ENCODE data around the gene TMEM139.

Gene TMEM139

GRCh38 chr7:143250822-143251221, 33.9 kb upstream of the TMEM139 start:
- Histone ChIP-seq H3K9me3 (no peaks in the 10 kb centered on the region), H3K36me3 (no peaks in the 10 kb centered on the region), H3K4me1 (ENCODE audit: control insufficient read depth in 1 of 2, insufficient read depth in 1 of 2, low read depth in 1 of 2, low read length in 1 of 2) (peaks cover 15 to 33% of the 10 kb centered on the region in 2 experiments), H3K4me3 (ENCODE audit: low read depth in 1 of 2, low read length in 1 of 2) (no peak overlapping the region), H3K27ac (no peak overlapping the region), H3K27me3 (no peaks in the 10 kb centered on the region)
- no peak for TF ChIP-seq CTCF (IDR thresholded peaks at IDR 0.05)

GRCh38 chr7:143252006-143252405, 32.8 kb upstream of the TMEM139 start:
- Histone ChIP-seq H3K36me3 (no peaks in the 10 kb centered on the region), H3K27ac (no peak overlapping the region), H3K27me3 (no peaks in the 10 kb centered on the region), H3K4me1 (ENCODE audit: control insufficient read depth in 1 of 2, insufficient read depth in 1 of 2, low read depth in 1 of 2, low read length in 1 of 2) (peaks cover 9 to 27% of the 10 kb centered on the region in 2 experiments), H3K9me3 (no peaks in the 10 kb centered on the region), H3K4me3 (ENCODE audit: low read depth in 1 of 2, low read length in 1 of 2) (no peak overlapping the region)
- no peak for TF ChIP-seq CTCF (IDR thresholded peaks at IDR 0.05)

- Histone ChIP-seq H3K4me1 (ENCODE audit: control insufficient read depth in 1 of 2, insufficient read depth in 1 of 2, low read depth in 1 of 2, low read length in 1 of 2) (peaks cover 0 to 9% of the 10 kb centered on the region in 2 experiments), H3K4me3 (ENCODE audit: low read depth in 1 of 2, low read length in 1 of 2) (no peak overlapping the region), H3K27ac (no peak overlapping the region), H3K9me3 (no peaks in the 10 kb centered on the region), H3K27me3 (no peaks in the 10 kb centered on the region), H3K36me3 (no peaks in the 10 kb centered on the region)
- no peak for TF ChIP-seq CTCF (IDR thresholded peaks at IDR 0.05)
Measured at GRCh38 chr7:143255564-143255963, 29.2 kb upstream of the TMEM139 start.

DNA sequence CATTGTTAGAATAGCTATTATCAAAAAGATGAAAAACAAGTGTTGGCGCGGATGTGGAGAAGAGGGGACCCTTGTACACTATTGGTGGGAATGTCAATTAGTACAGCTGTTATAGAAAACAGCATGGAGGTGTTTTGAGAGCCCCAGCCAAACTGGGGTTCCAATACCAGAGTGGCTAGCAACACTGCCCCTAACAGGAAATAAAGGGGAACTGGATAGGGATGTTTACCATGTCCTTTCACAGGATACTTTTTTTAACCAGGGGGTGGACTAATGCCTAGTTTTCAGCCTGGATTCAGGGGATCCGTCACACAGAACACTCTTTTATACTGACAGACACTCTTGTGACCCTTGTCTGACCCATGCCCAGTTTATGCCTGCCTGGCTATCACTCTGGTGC, 28.4 kb upstream of the TMEM139 start:
- Histone ChIP-seq H3K27me3 (no peaks in the 10 kb centered on the region), H3K4me3 (ENCODE audit: low read depth in 1 of 2, low read length in 1 of 2) (no peak overlapping the region), H3K9me3 (no peaks in the 10 kb centered on the region), H3K36me3 (no peaks in the 10 kb centered on the region), H3K27ac (no peak overlapping the region), H3K4me1 (ENCODE audit: control insufficient read depth in 1 of 2, insufficient read depth in 1 of 2, low read depth in 1 of 2, low read length in 1 of 2) (peaks cover 0 to 5% of the 10 kb centered on the region in 2 experiments)
- no peak for TF ChIP-seq CTCF (IDR thresholded peaks at IDR 0.05)

DNA sequence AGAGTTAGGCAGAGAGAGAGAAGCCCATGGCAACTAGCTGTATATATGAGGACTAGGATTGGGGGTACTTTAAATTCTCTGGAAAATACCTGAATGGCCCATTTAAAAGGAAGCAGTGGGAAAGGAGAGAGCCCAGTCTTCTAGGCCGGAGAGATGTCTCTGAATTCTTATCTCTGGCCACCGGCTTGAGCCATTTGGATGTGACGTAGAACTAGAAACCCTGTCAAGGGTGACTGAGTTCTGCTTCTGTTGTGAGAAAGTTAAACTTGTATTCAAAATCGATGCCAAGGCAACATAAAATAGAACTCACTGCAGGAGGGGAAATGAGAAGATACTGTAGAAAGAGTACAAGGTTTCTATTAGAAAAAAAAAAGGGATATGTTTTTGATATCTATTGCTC, 27.8 kb upstream of the TMEM139 start:
- no peak overlapping the region for H3K4me3 ChIP-seq (ENCODE audit: low read depth in 1 of 2, low read length in 1 of 2)
- H3K36me3 ChIP-seq, result no peaks in the 10 kb centered on the region
- peaks cover 0 to 3% of the 10 kb centered on the region in 2 experiments for H3K4me1 ChIP-seq (ENCODE audit: control insufficient read depth in 1 of 2, insufficient read depth in 1 of 2, low read depth in 1 of 2, low read length in 1 of 2)
- H3K27ac ChIP-seq, result no peak overlapping the region
- TF ChIP-seq CTCF (IDR thresholded peaks at IDR 0.05), result no peak
- no peaks in the 10 kb centered on the region for H3K9me3 ChIP-seq
- no peaks in the 10 kb centered on the region for H3K27me3 ChIP-seq

DNA sequence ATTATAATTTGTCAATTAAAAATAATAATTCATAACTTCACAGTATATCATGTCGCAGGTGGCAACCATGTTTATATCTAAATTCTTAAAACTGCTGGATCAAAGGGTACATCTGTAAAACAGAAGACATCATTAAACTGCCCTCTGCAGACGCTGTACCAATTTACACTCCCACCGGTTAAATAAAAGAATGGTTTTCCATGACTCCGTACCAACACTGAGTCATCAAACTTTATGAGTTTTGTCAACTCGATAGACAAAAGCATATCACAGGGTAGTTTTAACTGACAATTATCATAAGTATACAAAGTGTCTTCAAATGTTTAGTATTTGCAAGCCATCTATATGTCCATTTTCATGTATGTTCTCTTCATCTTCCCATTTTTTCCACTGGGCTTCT, 27.3 kb upstream of the TMEM139 start:
- H3K27ac ChIP-seq, result no peak overlapping the region
- no peak for TF ChIP-seq CTCF (IDR thresholded peaks at IDR 0.05)

More for the DNA sequence above, 27.3 kb upstream of the TMEM139 start:
- no peaks in the 10 kb centered on the region for H3K27me3 ChIP-seq
- H3K4me3 ChIP-seq (ENCODE audit: low read depth in 1 of 2, low read length in 1 of 2), result no peak overlapping the region
- H3K36me3 ChIP-seq, result no peaks in the 10 kb centered on the region
- peaks cover 0 to 1% of the 10 kb centered on the region in 2 experiments for H3K4me1 ChIP-seq (ENCODE audit: control insufficient read depth in 1 of 2, insufficient read depth in 1 of 2, low read depth in 1 of 2, low read length in 1 of 2)
- H3K9me3 ChIP-seq, result no peaks in the 10 kb centered on the region

Data from neutrophil (primary cell).